MM.1S (cell line): ENCODE measurements around the gene NDUFAF4.

Source experiments
- DNase-seq: peaks from one replicate; pipeline ENCODE4 v3.0.0-alpha.2; 2015
- H2AFZ ChIP-seq: fragments of 300-600 bp; sonication (generic); 2 replicates; pipeline ENCODE4 v1.6.0; 2016; ENCODE audit warnings: antibody characterized with exemption, low read length
- H3F3A ChIP-seq: fragments of 300-600 bp; sonication (generic); 2 replicates; pipeline ENCODE4 v1.6.1; 2016; ENCODE audit warnings: mild to moderate bottlenecking, antibody characterized with exemption, low read length, moderate library complexity, mixed read lengths; ENCODE audit not compliant: insufficient read depth
- H3K27ac ChIP-seq: fragments of 300-600 bp; sonication (generic); 2 replicates; pipeline ENCODE4 v1.5.1; 2016; ENCODE audit warnings: mild to moderate bottlenecking, low read length
- H3K27me3 ChIP-seq: fragments of 300-600 bp; sonication (generic); replicated peaks from 2 replicates; pipeline ENCODE4 v1.6.0; 2016; ENCODE audit warnings: low read length; ENCODE audit not compliant: insufficient read depth
- H3K36me3 ChIP-seq: fragments of 300-600 bp; sonication (generic); replicated peaks from 2 replicates; pipeline ENCODE4 v1.6.1; 2016; ENCODE audit warnings: mild to moderate bottlenecking, low read length, mixed read lengths; ENCODE audit not compliant: insufficient read depth
- H3K4me1 ChIP-seq: fragments of 300-600 bp; sonication (generic); 2 replicates; pipeline ENCODE4 v1.6.1; 2016; ENCODE audit warnings: low read length, mixed read lengths
- H3K4me2 ChIP-seq: fragments of 300-600 bp; sonication (generic); 2 replicates; pipeline ENCODE4 v1.6.0; 2016; ENCODE audit warnings: low read depth, low read length
- H3K4me3 ChIP-seq: fragments of 300-600 bp; sonication (generic); 2 replicates; pipeline ENCODE4 v1.5.1; 2016; ENCODE audit warnings: low read length, mixed read lengths
- H3K79me2 ChIP-seq: fragments of 300-600 bp; sonication (generic); 2 replicates; pipeline ENCODE4 v1.6.1; 2016; ENCODE audit warnings: mixed run types, low read length, mixed read lengths
- H3K9ac ChIP-seq: fragments of 300-600 bp; sonication (generic); 2 replicates; pipeline ENCODE4 v1.6.1; 2016; ENCODE audit warnings: low read length, mixed read lengths
- H3K9me2 ChIP-seq: fragments of 300-600 bp; sonication (generic); replicated peaks from 2 replicates; pipeline ENCODE4 v1.6.1; 2016; ENCODE audit warnings: mild to moderate bottlenecking, low read length, mixed read lengths; ENCODE audit not compliant: insufficient read depth
- H3K9me3 ChIP-seq: fragments of 300-600 bp; sonication (generic); replicated peaks from 2 replicates; pipeline ENCODE4 v1.6.1; 2016; ENCODE audit warnings: mild to moderate bottlenecking, low read length, mixed read lengths; ENCODE audit not compliant: insufficient read depth
- H4K20me1 ChIP-seq: fragments of 300-600 bp; sonication (generic); 2 replicates; pipeline ENCODE4 v1.6.1; 2016; ENCODE audit warnings: mild to moderate bottlenecking, low read length, moderate library complexity, mixed read lengths; ENCODE audit not compliant: insufficient read depth
- CTCF ChIP-seq: fragments of 300-600 bp; sonication (generic); IDR thresholded peaks from 2 replicates; pipeline ENCODE4 v1.5.1; 2016; ENCODE audit warnings: antibody characterized with exemption, low read length, mixed read lengths
- EZH2 ChIP-seq: fragments of 300-600 bp; sonication (generic); optimal IDR thresholded peaks from 2 replicates; pipeline ENCODE3; 2017; ENCODE audit warnings: low read depth, mild to moderate bottlenecking, antibody characterized with exemption, low read length, mixed read lengths
- EZH2phosphoT487 ChIP-seq: fragments of 300-600 bp; sonication (generic); IDR thresholded peaks from 2 replicates; pipeline ENCODE4 v1.6.1; 2018; ENCODE audit warnings: antibody characterized with exemption, low read length

Gene NDUFAF4

GRCh38 chr6:96913621-96914020, 15.9 kb upstream of the NDUFAF4 start:
- H3K4me3 ChIP-seq, result no peak overlapping the region
- no peaks in the 10 kb centered on the region for H3K9me2 ChIP-seq
- no peak overlapping the region for H3K27ac ChIP-seq
- no peaks in the 10 kb centered on the region for H3F3A ChIP-seq
- no peaks in the 10 kb centered on the region for H3K79me2 ChIP-seq
- no peaks in the 10 kb centered on the region for H3K27me3 ChIP-seq
- no peak for TF ChIP-seq EZH2
- TF ChIP-seq CTCF, result no peak
- TF ChIP-seq EZH2phosphoT487, result no peak
- H3K9ac ChIP-seq, result no peak overlapping the region
- H4K20me1 ChIP-seq, result no peaks in the 10 kb centered on the region
- no peak overlapping the region for H2AFZ ChIP-seq
- no peak overlapping the region for H3K4me2 ChIP-seq
- H3K4me1 ChIP-seq, result peaks cover 13% of the 10 kb centered on the region; the same call in 1 of the 2 replicates
- no peak for DNase-seq
- H3K9me3 ChIP-seq, result no peaks in the 10 kb centered on the region
- H3K36me3 ChIP-seq, result no peaks in the 10 kb centered on the region

GRCh38 chr6:96911751-96912150, 14.1 kb upstream of the NDUFAF4 start:
- Histone ChIP-seq H3K9me3 (no peaks in the 10 kb centered on the region), H3K4me3 (no peak overlapping the region), H3K79me2 (no peaks in the 10 kb centered on the region), H3K27ac (no peak overlapping the region), H3K9ac (no peak overlapping the region), H3K36me3 (no peaks in the 10 kb centered on the region), H3K4me1 (peaks cover 13% of the 10 kb centered on the region; the same call in 1 of the 2 replicates), H3K9me2 (no peaks in the 10 kb centered on the region), H3F3A (no peaks in the 10 kb centered on the region; the same call in 1 of the 2 replicates), H4K20me1 (no peaks in the 10 kb centered on the region), H3K27me3 (no peaks in the 10 kb centered on the region), H2AFZ (no peak overlapping the region), H3K4me2 (no peak overlapping the region)
- no peak for DNase-seq
- no peak for TF ChIP-seq EZH2phosphoT487
- TF ChIP-seq EZH2, result no peak
- no peak for TF ChIP-seq CTCF

GRCh38 chr6:96911171-96911570, 13.5 kb upstream of the NDUFAF4 start:
- Histone ChIP-seq H3K4me2 (no peak overlapping the region), H3K27me3 (no peaks in the 10 kb centered on the region)
- TF ChIP-seq CTCF (no peak), EZH2 (no peak), EZH2phosphoT487 (no peak)

More at GRCh38 chr6:96911171-96911570, 13.5 kb upstream of the NDUFAF4 start:
- no peak overlapping the region for H3K9ac ChIP-seq
- no peaks in the 10 kb centered on the region for H4K20me1 ChIP-seq
- H2AFZ ChIP-seq, result no peak overlapping the region
- no peak for DNase-seq
- H3K9me3 ChIP-seq, result no peaks in the 10 kb centered on the region
- no peaks in the 10 kb centered on the region for H3K9me2 ChIP-seq
- H3K79me2 ChIP-seq, result no peaks in the 10 kb centered on the region
- no peak overlapping the region for H3K27ac ChIP-seq
- H3K36me3 ChIP-seq, result no peaks in the 10 kb centered on the region
- no peaks in the 10 kb centered on the region; the same call in 1 of the 2 replicates for H3F3A ChIP-seq
- peaks cover 10% of the 10 kb centered on the region; the same call in 1 of the 2 replicates for H3K4me1 ChIP-seq
- no peak overlapping the region for H3K4me3 ChIP-seq
